Measurements from ENCODE around the gene AGR3.

DNA sequence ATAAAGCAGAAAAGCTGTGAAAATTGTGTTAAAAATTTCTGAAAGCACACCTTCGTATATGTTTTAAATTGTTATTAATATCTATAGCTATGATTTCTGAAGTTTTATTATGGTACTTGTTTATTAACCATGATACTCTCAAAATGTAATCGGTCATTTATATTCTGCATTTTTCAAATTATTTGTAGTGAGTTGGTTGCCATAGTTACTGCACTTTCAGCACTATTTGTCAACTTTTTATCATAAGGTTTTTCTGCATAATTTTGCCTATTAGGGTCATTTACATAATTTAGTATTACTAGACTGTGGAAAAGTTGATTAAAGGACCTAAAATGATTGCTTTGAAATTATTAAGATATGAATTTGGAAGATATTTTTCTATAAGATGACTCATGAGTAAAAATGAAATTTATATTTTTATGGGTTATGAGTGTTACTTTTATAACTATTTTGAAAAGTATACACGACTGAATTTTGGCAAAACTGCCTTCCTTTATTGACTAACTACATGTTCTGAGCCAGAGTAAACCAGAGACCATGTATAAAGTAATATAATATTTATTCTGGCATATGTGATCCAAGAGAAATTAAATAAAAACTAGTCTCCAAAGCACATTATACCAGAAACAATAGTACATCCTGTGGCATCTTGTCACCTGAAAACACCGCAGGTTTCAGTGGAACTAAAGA, 69.1 kb downstream of the AGR3 start:
- TF ChIP-seq, protein P1, sequence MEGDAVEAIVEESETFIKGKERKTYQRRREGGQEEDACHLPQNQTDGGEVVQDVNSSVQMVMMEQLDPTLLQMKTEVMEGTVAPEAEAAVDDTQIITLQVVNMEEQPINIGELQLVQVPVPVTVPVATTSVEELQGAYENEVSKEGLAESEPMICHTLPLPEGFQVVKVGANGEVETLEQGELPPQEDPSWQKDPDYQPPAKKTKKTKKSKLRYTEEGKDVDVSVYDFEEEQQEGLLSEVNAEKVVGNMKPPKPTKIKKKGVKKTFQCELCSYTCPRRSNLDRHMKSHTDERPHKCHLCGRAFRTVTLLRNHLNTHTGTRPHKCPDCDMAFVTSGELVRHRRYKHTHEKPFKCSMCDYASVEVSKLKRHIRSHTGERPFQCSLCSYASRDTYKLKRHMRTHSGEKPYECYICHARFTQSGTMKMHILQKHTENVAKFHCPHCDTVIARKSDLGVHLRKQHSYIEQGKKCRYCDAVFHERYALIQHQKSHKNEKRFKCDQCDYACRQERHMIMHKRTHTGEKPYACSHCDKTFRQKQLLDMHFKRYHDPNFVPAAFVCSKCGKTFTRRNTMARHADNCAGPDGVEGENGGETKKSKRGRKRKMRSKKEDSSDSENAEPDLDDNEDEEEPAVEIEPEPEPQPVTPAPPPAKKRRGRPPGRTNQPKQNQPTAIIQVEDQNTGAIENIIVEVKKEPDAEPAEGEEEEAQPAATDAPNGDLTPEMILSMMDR (IDR thresholded peaks at IDR 0.05 in 8 of 11, conservative IDR thresholded peaks at IDR 0.05 in 3 of 11): no peak
- no peak for TF ChIP-seq POLR2A (IDR thresholded peaks at IDR 0.05)

Data from spleen (tissue), 7 donors.